CD4-positive, alpha-beta T cell treated with Interleukin-6 at 100 ng/mL for 8 hours (primary cell): ENCODE data around the gene ABL1.

Source experiments
- DNase-seq: peaks from one replicate; pipeline ENCODE4 v3.0.0-alpha.2; 2020; ENCODE audit warnings: mixed read lengths, low spot score

The ABL1 gene

GRCh38 chr9:130872093-130872492 is 37.0 kb downstream of the ABL1 start:
- no peak for DNase-seq

GRCh38 chr9:130872508-130872907 is 37.5 kb downstream of the ABL1 start:
- no peak for DNase-seq

GRCh38 chr9:130872912-130873503 is 38.0 kb downstream of the ABL1 start:
- no peak for DNase-seq

GRCh38 chr9:130873966-130874365 is 38.9 kb downstream of the ABL1 start:
- no peak for DNase-seq

- DNase-seq, result no peak
These were observed 39.7 kb downstream of the ABL1 start for GRCh38 chr9:130874783-130875182.

GRCh38 chr9:130877300-130877699 is 42.2 kb downstream of the ABL1 start:
- no peak for DNase-seq

- DNase-seq, result no peak
These were observed 43.2 kb downstream of the ABL1 start for GRCh38 chr9:130878295-130878694.

GRCh38 chr9:130879863-130880411 is 44.9 kb downstream of the ABL1 start:
- DNase-seq, result no peak

GRCh38 chr9:130880599-130881220 is 45.7 kb downstream of the ABL1 start:
- no peak for DNase-seq

GRCh38 chr9:130881516-130881915 is 46.5 kb downstream of the ABL1 start:
- no peak for DNase-seq

- DNase-seq, result no peak
These were observed 47.7 kb downstream of the ABL1 start for GRCh38 chr9:130882696-130883225.

- DNase-seq, result no peak
These were observed 48.4 kb downstream of the ABL1 start for GRCh38 chr9:130883479-130883878.

GRCh38 chr9:130884111-130884531 is 49.1 kb downstream of the ABL1 start:
- no peak for DNase-seq

GRCh38 chr9:130884542-130885483 is 49.8 kb downstream of the ABL1 start:
- DNase-seq, result no peak

GRCh38 chr9:130885484-130886375 is 50.7 kb downstream of the ABL1 start:
- no peak for DNase-seq

GRCh38 chr9:130886981-130887380 is 51.9 kb downstream of the ABL1 start:
- DNase-seq, result no peak

- no peak for DNase-seq
These were observed 52.6 kb downstream of the ABL1 start for GRCh38 chr9:130887494-130888144.

- DNase-seq, result no peak
These were observed 53.3 kb downstream of the ABL1 start for GRCh38 chr9:130888146-130888885.

GRCh38 chr9:130890124-130890523 is 55.1 kb downstream of the ABL1 start:
- DNase-seq, result no peak
